Measurements from ENCODE around the gene CWF19L1. TPM values are rescaled to one million over a fixed set of nuclear protein-coding genes. Genes with fewer than 3 reads are reported as not detected.
A peak's percentile ranks its signal among the peaks of the same experiment; 100 is the strongest.

Gene CWF19L1
- total and polyA plus RNA-seq, 2 of the 13 experiments (the other 11 are each of a cell fraction or from before 2014, with no cell fraction given): 13.6 to 42.1 TPM

GRCh38 chr10:100286051-100287033, 18.9 kb upstream of the CWF19L1 start, which contains the start of gene BLOC1S2 (continued):
- no peak for TF ChIP-seq NR2F2 (IDR thresholded peaks at IDR 0.05; ENCODE audit: borderline replicate concordance, low read depth)
- peak; percentile 66 for TF ChIP-seq ZBED4 (CRISPR knock-in tag; IDR thresholded peaks at IDR 0.05; ENCODE audit: borderline replicate concordance)
- no peak for TF ChIP-seq ZBTB21 (CRISPR knock-in tag; IDR thresholded peaks at IDR 0.05)
- no peak for TF ChIP-seq HCFC1 (IDR thresholded peaks at IDR 0.05; ENCODE audit: low read depth, low read length)
- TF ChIP-seq ZNF207 (IDR thresholded peaks at IDR 0.05; ENCODE audit: borderline replicate concordance): no peak
- peak; percentile 18; the same call in 1 of the 2 replicates for TF ChIP-seq BCL6 (CRISPR knock-in tag; IDR thresholded peaks at IDR 0.05)
- peak; percentile 64 for TF ChIP-seq ELF3 (CRISPR knock-in tag; IDR thresholded peaks at IDR 0.05)
- TF ChIP-seq GABPA (IDR thresholded peaks at IDR 0.05; ENCODE audit: low read depth, low read length): peak; percentile 42
- TF ChIP-seq GABPA (CRISPR knock-in tag; IDR thresholded peaks at IDR 0.05; ENCODE audit: low read depth): 0 out of 2 replicates have a peak, but pooled peaks have one; percentile 23
- TF ChIP-seq, protein P1, sequence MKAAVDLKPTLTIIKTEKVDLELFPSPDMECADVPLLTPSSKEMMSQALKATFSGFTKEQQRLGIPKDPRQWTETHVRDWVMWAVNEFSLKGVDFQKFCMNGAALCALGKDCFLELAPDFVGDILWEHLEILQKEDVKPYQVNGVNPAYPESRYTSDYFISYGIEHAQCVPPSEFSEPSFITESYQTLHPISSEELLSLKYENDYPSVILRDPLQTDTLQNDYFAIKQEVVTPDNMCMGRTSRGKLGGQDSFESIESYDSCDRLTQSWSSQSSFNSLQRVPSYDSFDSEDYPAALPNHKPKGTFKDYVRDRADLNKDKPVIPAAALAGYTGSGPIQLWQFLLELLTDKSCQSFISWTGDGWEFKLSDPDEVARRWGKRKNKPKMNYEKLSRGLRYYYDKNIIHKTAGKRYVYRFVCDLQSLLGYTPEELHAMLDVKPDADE (CRISPR knock-in tag; IDR thresholded peaks at IDR 0.05): no peak
- TF ChIP-seq EHMT2 (IDR thresholded peaks at IDR 0.05; ENCODE audit: borderline replicate concordance, low read depth, low read length): no peak
- TF ChIP-seq RELA (CRISPR knock-in tag; IDR thresholded peaks at IDR 0.05): no peak
- no peak for TF ChIP-seq ARNT (IDR thresholded peaks at IDR 0.05)
- 0 out of 2 replicates have a peak, but pooled peaks have one; percentile 72 for TF ChIP-seq GTF3A (CRISPR knock-in tag; conservative IDR thresholded peaks at IDR 0.05)
- peak; percentile 93 for TF ChIP-seq GABPB1 (CRISPR knock-in tag; IDR thresholded peaks at IDR 0.05)
- TF ChIP-seq ZNF451 (CRISPR knock-in tag; IDR thresholded peaks at IDR 0.05): no peak
- no peak for TF ChIP-seq ZNF282 (IDR thresholded peaks at IDR 0.05; ENCODE audit: partially characterized antibody)
- TF ChIP-seq ASH2L (IDR thresholded peaks at IDR 0.05; ENCODE audit: insufficient read length, low read depth, low read length): peak; percentile 84
- TF ChIP-seq ZBTB1 (CRISPR knock-in tag; IDR thresholded peaks at IDR 0.05; ENCODE audit: borderline replicate concordance): no peak
- no peak for TF ChIP-seq ATF1 (CRISPR knock-in tag; IDR thresholded peaks at IDR 0.05)
- TF ChIP-seq CENPX (CRISPR knock-in tag; IDR thresholded peaks at IDR 0.05): no peak
- TF ChIP-seq KDM5A (IDR thresholded peaks at IDR 0.05; ENCODE audit: borderline replicate concordance, low read length): peak; percentile 87
- TF ChIP-seq MED13 (CRISPR knock-in tag; IDR thresholded peaks at IDR 0.05): no peak
- no peak for TF ChIP-seq THAP8 (CRISPR knock-in tag; IDR thresholded peaks at IDR 0.05; ENCODE audit: borderline replicate concordance)
- TF ChIP-seq NFKB2 (CRISPR knock-in tag; IDR thresholded peaks at IDR 0.05; ENCODE audit: borderline replicate concordance): peak; percentile 92; the same call in 1 of the 2 replicates

Measured in HepG2 (cell line).